HepG2 (cell line): ENCODE measurements around the gene AKAP12. TPM values are rescaled to one million over a fixed set of nuclear protein-coding genes. Genes with fewer than 3 reads are reported as not detected.

Experiments used
- ATF2 ChIP-seq: sonication (generic); formaldehyde crosslinking; IDR thresholded peaks from 2 replicates; pipeline ENCODE4 v1.4.0; 2020; ENCODE audit warnings: missing genetic modification reagents
- CEBPB ChIP-seq: IDR thresholded peaks from 2 replicates; pipeline ENCODE4 v1.6.1; 2011; ENCODE audit warnings: low read depth, low read length, improper control_type of control experiment, borderline replicate concordance
- CREB1 ChIP-seq, 2 experiments: fragments of 450-650 bp in 1 of 2; IDR thresholded peaks; 2 replicates each; pipeline ENCODE4 v1.6.1; 2016 to 2017; ENCODE audit warnings: control low read depth in 1 of 2, mild to moderate bottlenecking in 1 of 2, missing compliant biosample characterization in 1 of 2, missing genetic modification characterization in 1 of 2
- CSRNP2 ChIP-seq: sonication (generic); formaldehyde crosslinking; conservative IDR thresholded peaks from 2 replicates; pipeline ENCODE4 v1.8.0; 2022; ENCODE audit warnings: low read depth, missing genetic modification reagents
- ELF3 ChIP-seq: IDR thresholded peaks from 2 replicates; pipeline ENCODE4 v1.6.1; 2016; ENCODE audit warnings: missing genetic modification reagents, missing compliant biosample characterization
- ELF4 ChIP-seq: sonication (generic); formaldehyde crosslinking; IDR thresholded peaks from 2 replicates; pipeline ENCODE4 v1.5.0; 2020; ENCODE audit warnings: missing genetic modification reagents, mild to moderate bottlenecking, moderate library complexity, borderline replicate concordance
- FOXP4 ChIP-seq: sonication (generic); formaldehyde crosslinking; IDR thresholded peaks from 2 replicates; pipeline ENCODE4 v1.4.0; 2020; ENCODE audit warnings: missing genetic modification reagents
- GATAD2A ChIP-seq: IDR thresholded peaks from 2 replicates; pipeline ENCODE4 v1.6.1; 2016
- HMG20B ChIP-seq: conservative IDR thresholded peaks from 2 replicates; pipeline ENCODE4 v1.6.1; 2016; ENCODE audit warnings: missing genetic modification reagents, missing compliant biosample characterization
- HNF4G ChIP-seq, 2 experiments: sonication (generic) in 1 of 2; formaldehyde crosslinking in 1 of 2; IDR thresholded peaks; 2 replicates each; pipeline versions ENCODE4 v1.4.0 to v1.6.1; 2011 to 2020; ENCODE audit warnings: borderline replicate concordance in 2 of 2, low read depth in 2 of 2, mild to moderate bottlenecking in 2 of 2, low read length in 1 of 2, missing genetic modification reagents in 1 of 2, moderate library complexity in 1 of 2
- HOMEZ ChIP-seq: IDR thresholded peaks from 2 replicates; pipeline ENCODE4 v1.6.1; 2016; ENCODE audit warnings: low read depth
- MIXL1 ChIP-seq: IDR thresholded peaks from 2 replicates; pipeline ENCODE4 v1.6.1; 2016
- NR2F1 ChIP-seq, 2 experiments: fragments of 450-650 bp in 1 of 2; formaldehyde crosslinking in 1 of 2; IDR thresholded peaks; 2 replicates each; pipeline versions ENCODE4 v1.5.0 to v1.6.1; 2016 to 2020; ENCODE audit warnings: mild to moderate bottlenecking in 1 of 2, missing compliant biosample characterization in 1 of 2, missing genetic modification reagents in 1 of 2, moderate library complexity in 1 of 2
- POLR2G ChIP-seq: fragments of 200-400 bp; formaldehyde crosslinking; IDR thresholded peaks from 2 replicates; pipeline ENCODE4 v1.6.1; 2018; ENCODE audit warnings: mild to moderate bottlenecking, low read depth, low read length, moderate library complexity
- SALL1 ChIP-seq: sonication (generic); formaldehyde crosslinking; IDR thresholded peaks from 2 replicates; pipeline ENCODE4 v1.8.0; 2022; ENCODE audit warnings: mild to moderate bottlenecking, missing genetic modification reagents
- SETDB1 ChIP-seq: sonication (generic); formaldehyde crosslinking; IDR thresholded peaks from 2 replicates; pipeline ENCODE4 v1.5.1; 2020; ENCODE audit warnings: missing genetic modification reagents, mild to moderate bottlenecking, borderline replicate concordance
- TOPORS ChIP-seq: sonication (generic); formaldehyde crosslinking; IDR thresholded peaks from 2 replicates; pipeline ENCODE4 v1.8.0; 2023; ENCODE audit warnings: mild to moderate bottlenecking, missing genetic modification reagents
- ZMYM4 ChIP-seq: sonication (generic); formaldehyde crosslinking; IDR thresholded peaks from 2 replicates; pipeline ENCODE4 v1.8.1; 2023; ENCODE audit warnings: mild to moderate bottlenecking, missing genetic modification reagents
- ZNF180 ChIP-seq: sonication (generic); formaldehyde crosslinking; IDR thresholded peaks from 2 replicates; pipeline ENCODE4 v1.4.0; 2020; ENCODE audit warnings: low read depth, missing genetic modification reagents, borderline replicate concordance
- ZNF234 ChIP-seq: sonication (generic); formaldehyde crosslinking; conservative IDR thresholded peaks from 2 replicates; pipeline ENCODE4 v1.5.1; 2020; ENCODE audit warnings: mild to moderate bottlenecking, missing genetic modification reagents
- ZNF556 ChIP-seq: sonication (generic); formaldehyde crosslinking; IDR thresholded peaks from 2 replicates; pipeline ENCODE4 v1.4.0; 2020; ENCODE audit warnings: mild to moderate bottlenecking, missing genetic modification reagents, borderline replicate concordance
- ZNF772 ChIP-seq: sonication (generic); formaldehyde crosslinking; IDR thresholded peaks from 2 replicates; pipeline ENCODE4 v1.5.0; 2020; ENCODE audit warnings: mild to moderate bottlenecking, missing genetic modification reagents
- polyA plus RNA-seq, 8 experiments: library from polyadenylated mRNA; depleted of rRNA in 3 of 8; stranded (reverse) in 7 of 8; unstranded in 1 of 8; fragments of >200 nt; fragmentation: Illumina TruSeq in 4 of 8; extraction: Trizol in 4 of 8; gene quantifications; 2 replicates each; pipeline versions ENCODE4 v1.2.1 to v1.2.3, GENCODE V29; 2011 to 2016; ENCODE audit warnings: low read depth in 4 of 8, missing spikeins in 1 of 8, mixed read lengths in 1 of 8; ENCODE audit not compliant: insufficient read depth in 1 of 8
- total RNA-seq, 5 experiments: library from RNA; depleted of rRNA; stranded (reverse); fragments of >200 nt; fragmentation: Illumina TruSeq; extraction: Trizol; gene quantifications; 2 replicates each; pipeline ENCODE4 v1.2.3, GENCODE V29; 2016; ENCODE audit warnings: low read depth in 1 of 5

Gene AKAP12
- total and polyA plus RNA-seq, 2 of the 13 experiments (the other 11 are each of a cell fraction or from before 2014, with no cell fraction given) = 10.6 to 19.0 TPM

GRCh38 chr6:151374036-151374683, 134.4 kb downstream of the AKAP12 start (continued):
- TF ChIP-seq ZNF556 (0 out of 2 replicates have a peak, but pooled peaks have one; percentile 17), ELF3 (CRISPR knock-in tag) (peak; percentile 80), FOXP4 (CRISPR knock-in tag) (peak; percentile 32; the same call in 1 of the 2 replicates), CSRNP2 (no peak), ZNF234 (CRISPR knock-in tag) (no peak), CEBPB (peak; percentile 26; the same call in 1 of the 2 replicates), HOMEZ (CRISPR knock-in tag) (peak; percentile 57; the same call in 1 of the 2 replicates), ZMYM4 (peak; percentile 65), HMG20B (CRISPR knock-in tag) (0 out of 2 replicates have a peak, but pooled peaks have one; percentile 59), SETDB1 (CRISPR knock-in tag) (no peak), ZNF180 (CRISPR knock-in tag) (no peak), ZNF772 (CRISPR knock-in tag) (no peak), TOPORS (CRISPR knock-in tag) (no peak), ATF2 (CRISPR knock-in tag) (0 out of 2 replicates have a peak, but pooled peaks have one; percentile 10), CREB1 (IDR thresholded peaks at IDR 0.05) (no peak), CREB1 (CRISPR knock-in tag; IDR thresholded peaks at IDR 0.05) (peak; percentile 36; the same call in 1 of the 2 replicates), GATAD2A (peak; percentile 58), NR2F1 (CRISPR knock-in tag; IDR thresholded peaks at IDR 0.05) (peak; percentile 87 to 92), HNF4G (IDR thresholded peaks at IDR 0.05; ENCODE audit: borderline replicate concordance, low read depth, low read length) (0 out of 2 replicates have a peak, but pooled peaks have one; percentile 16), HNF4G (CRISPR knock-in tag; IDR thresholded peaks at IDR 0.05; ENCODE audit: borderline replicate concordance, low read depth) (no peak), ELF4 (no peak), SALL1 (CRISPR knock-in tag) (peak; percentile 58), MIXL1 (CRISPR knock-in tag) (peak; percentile 50; the same call in 1 of the 2 replicates), POLR2G (no peak)
